Naive thymus-derived CD4-positive, alpha-beta T cell (primary cell): ENCODE measurements around the gene CPNE1. TPM values are rescaled to one million over a fixed set of nuclear protein-coding genes. Genes with fewer than 3 reads are reported as not detected.

Source experiments
- ATAC-seq: fragments of 150-1000 bp; cut with Tn5 transposase; 2 replicates; pipeline ENCODE4 v1.10.0; 2021; ENCODE audit warnings: mild to moderate bottlenecking, moderate library complexity
- CTCF ChIA-PET: fragments of 350-600 bp; sonication (Branson Sonifier 250); formaldehyde crosslinking; loops from one replicate; lab custom pipeline; 2021; ENCODE audit warnings: antibody characterized with exemption; lab: Charles Lee
- POLR2A ChIA-PET: fragments of 350-600 bp; sonication (Branson Sonifier 250); formaldehyde crosslinking; loops from one replicate; lab custom pipeline; 2021; ENCODE audit warnings: antibody characterized with exemption, inconsistent platforms; lab: Charles Lee
- DNase-seq, 9 donors: peaks; one replicate each; pipeline versions ENCODE4 v3.0.0 to v3.0.0-alpha.2; 2020 to 2022; ENCODE audit warnings: mixed read lengths in 1 of 9
- H3K27ac ChIP-seq: one replicate; pipeline ENCODE4 v1.7.0; 2013; ENCODE audit warnings: mild to moderate bottlenecking, low read depth, low read length, moderate library complexity
- H3K27me3 ChIP-seq, 2 donors: one replicate each; pipeline ENCODE4 v1.7.0; 2013; ENCODE audit warnings: low read length in 2 of 2, mild to moderate bottlenecking in 2 of 2, moderate library complexity in 2 of 2; ENCODE audit not compliant: control insufficient read depth in 2 of 2, insufficient read depth in 2 of 2
- H3K36me3 ChIP-seq, 3 experiments: 1 replicate in 2 of 3; 2 replicates in 1 of 3; pipeline ENCODE4 v1.7.0; 2013; ENCODE audit warnings: low read length in 3 of 3, mild to moderate bottlenecking in 3 of 3, moderate library complexity in 1 of 3; ENCODE audit not compliant: insufficient read depth in 3 of 3, control insufficient read depth in 2 of 3
- H3K4me1 ChIP-seq, 2 donors: one replicate each; pipeline ENCODE4 v1.7.0; 2013; ENCODE audit warnings: low read length in 2 of 2, mild to moderate bottlenecking in 2 of 2, moderate library complexity in 1 of 2; ENCODE audit not compliant: control insufficient read depth in 2 of 2, insufficient read depth in 2 of 2
- H3K4me3 ChIP-seq: 2 replicates; pipeline ENCODE4 v1.7.0; 2013; ENCODE audit warnings: mild to moderate bottlenecking, low read length
- H3K9me3 ChIP-seq, 3 experiments: 1 replicate in 2 of 3; 2 replicates in 1 of 3; pipeline ENCODE4 v1.7.0; 2013; ENCODE audit warnings: low read length in 3 of 3; ENCODE audit not compliant: control insufficient read depth in 2 of 3
- H3K27ac Mint-ChIP-seq, 9 donors: one replicate each; pipeline ENCODE4 v1.8.0; 2020 to 2022; ENCODE audit warnings: mixed read lengths in 9 of 9, mild to moderate bottlenecking in 8 of 9, moderate library complexity in 5 of 9, inconsistent platforms in 2 of 9
- H3K27me3 Mint-ChIP-seq, 5 donors: one replicate each; pipeline ENCODE4 v1.8.0; 2021 to 2022; ENCODE audit warnings: mixed read lengths in 5 of 5, mild to moderate bottlenecking in 1 of 5
- H3K36me3 Mint-ChIP-seq, 5 donors: one replicate each; pipeline ENCODE4 v1.8.0; 2020 to 2022; ENCODE audit warnings: mixed read lengths in 5 of 5, mild to moderate bottlenecking in 3 of 5, inconsistent platforms in 1 of 5
- H3K4me1 Mint-ChIP-seq, 7 donors: one replicate each; pipeline ENCODE4 v1.8.0; 2020 to 2022; ENCODE audit warnings: mixed read lengths in 7 of 7, mild to moderate bottlenecking in 3 of 7, inconsistent platforms in 1 of 7
- H3K4me3 Mint-ChIP-seq, 10 donors: one replicate each; pipeline ENCODE4 v1.8.0; 2020 to 2022; ENCODE audit warnings: mild to moderate bottlenecking in 10 of 10, mixed read lengths in 10 of 10, moderate library complexity in 6 of 10, inconsistent platforms in 2 of 10
- H3K9me3 Mint-ChIP-seq, 11 donors: one replicate each; pipeline ENCODE4 v1.8.0; 2020 to 2022; ENCODE audit warnings: mixed read lengths in 11 of 11, mild to moderate bottlenecking in 4 of 11, inconsistent platforms in 1 of 11, moderate library complexity in 1 of 11
- intact Hi-C, 2 donors: fragments of 100-400 bp; cut with micrococcal nuclease; formaldehyde crosslinking; loops; one replicate each; pipeline ENCODE4 v1.15.1; 2023
- polyA plus RNA-seq, 2 donors: library from polyadenylated mRNA; unstranded; fragments of 300-500 nt; fragmentation: Illumina TruSeq; gene quantifications; one replicate each; pipeline ENCODE4 v1.2.3, GENCODE V29; 2021
- total RNA-seq, 6 experiments: library from RNA in 5 of 6; stranded (reverse) in 5 of 6; gene quantifications; 1 replicate in 5 of 6; 2 replicates in 1 of 6; pipeline ENCODE4 v1.2.3 and lab custom pipeline; 2021 to 2026

CPNE1 gene
- total and polyA plus RNA-seq, 7 experiments from 2014 or later, result 250 to 378 (median 305) TPM

DNA sequence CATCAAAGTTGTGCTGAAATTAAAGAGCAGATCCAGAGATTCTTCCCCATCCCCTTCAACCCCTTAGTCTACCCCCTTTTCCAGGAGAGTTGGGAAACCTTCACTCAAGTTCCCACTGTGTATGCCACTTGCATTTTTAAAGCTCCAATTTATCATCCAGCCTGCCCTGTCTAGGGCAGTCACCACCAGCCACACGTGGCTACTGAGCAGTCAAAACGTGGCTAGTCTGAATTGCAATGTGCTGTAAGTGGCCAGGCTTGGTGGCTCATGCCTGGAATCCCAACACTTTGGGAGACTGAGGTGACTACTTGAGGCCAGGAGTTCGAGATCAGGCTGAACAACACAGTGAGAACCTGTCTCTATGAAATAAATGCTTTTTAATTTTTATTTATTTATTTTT lies 87.9 kb downstream of the CPNE1 start:
- H3K4me1 ChIP-seq, result no peaks in the 10 kb centered on the region
- DNase-seq, result no peak
- peaks cover 0 to 6% (median 0%) of the 10 kb centered on the region in 5 donors for H3K27me3 Mint-ChIP-seq
- POLR2A ChIA-PET, result no interaction called here
- H3K27me3 ChIP-seq, result no peaks in the 10 kb centered on the region
- H3K36me3 ChIP-seq, result no peaks in the 10 kb centered on the region
- no peak for ATAC-seq
- peaks cover 0 to 9% (median 5%) of the 10 kb centered on the region in 5 donors for H3K36me3 Mint-ChIP-seq
- intact Hi-C loops, result no loop called here
- H3K9me3 Mint-ChIP-seq, result peaks cover 2 to 30% (median 11%) of the 10 kb centered on the region in 11 donors
- no peak overlapping the region for H3K27ac Mint-ChIP-seq
- CTCF ChIA-PET, result interaction anchor here (0.6 kb wide), 1 partner anchor 15 kb away, joined by 4 read pairs; no protein-coding TSS in a partner anchor
- no peak overlapping the region for H3K4me3 ChIP-seq
- H3K9me3 ChIP-seq, result peaks cover 0 to 4% (median 0%) of the 10 kb centered on the region in 3 experiments
- H3K4me1 Mint-ChIP-seq, result no peaks in the 10 kb centered on the region
- no peak overlapping the region for H3K4me3 Mint-ChIP-seq
- H3K27ac ChIP-seq, result no peak overlapping the region

Other genes starting within 250 kb of the CPNE1 start
- gene GDF5, start 226.7 kb downstream of the CPNE1 start, total RNA-seq, result under 1 TPM in 1 of 5 experiments, not detected in 4; 0.13 TPM
- not detected for gene GDF5, start 226.7 kb downstream of the CPNE1 start, polyA plus RNA-seq
- 10 to 100 TPM; 34.5 to 75.0 (median 70.7) TPM for gene CEP250, start 209.3 kb downstream of the CPNE1 start, total RNA-seq
- gene CEP250, start 209.3 kb downstream of the CPNE1 start, polyA plus RNA-seq, result 10 to 100 TPM in 1 of 2 donors, 1 to 10 TPM in 1; 7.7 to 19.0 TPM
- not detected for gene C20orf173, start 135.2 kb downstream of the CPNE1 start, total RNA-seq
- gene C20orf173, start 135.2 kb downstream of the CPNE1 start, polyA plus RNA-seq, result not detected
- gene ERGIC3, start 122.8 kb downstream of the CPNE1 start, total RNA-seq, result 100 to 1,000 TPM; 139 to 158 (median 148) TPM
- 100 to 1,000 TPM; 135 to 148 TPM for gene ERGIC3, start 122.8 kb downstream of the CPNE1 start, polyA plus RNA-seq
- gene SPAG4, start 49.1 kb downstream of the CPNE1 start, total RNA-seq, result 10 to 100 TPM in 2 of 5 experiments, 1 to 10 TPM in 2, under 1 TPM in 1; 0.35 to 25.0 (median 2.7) TPM
- not detected for gene SPAG4, start 49.1 kb downstream of the CPNE1 start, polyA plus RNA-seq
- 100 to 1,000 TPM in 4 of 5 experiments, 10 to 100 TPM in 1; 98.2 to 122 (median 114) TPM for gene RBM12, start within 50 bp of the CPNE1 start, total RNA-seq
- 10 to 100 TPM; 48.9 to 50.8 TPM for gene RBM12, start within 50 bp of the CPNE1 start, polyA plus RNA-seq
- 10 to 100 TPM; 18.2 to 41.1 (median 35.0) TPM for gene NFS1, start 34.5 kb upstream of the CPNE1 start, total RNA-seq
- 10 to 100 TPM in 1 of 2 donors, 1 to 10 TPM in 1; 9.7 to 27.7 TPM for gene NFS1, start 34.5 kb upstream of the CPNE1 start, polyA plus RNA-seq
- gene ROMO1, start 34.5 kb upstream of the CPNE1 start, total RNA-seq, result 10 to 100 TPM; 33.2 to 85.5 (median 38.5) TPM
- gene ROMO1, start 34.5 kb upstream of the CPNE1 start, polyA plus RNA-seq, result 100 to 1,000 TPM; 269 to 293 TPM
- gene RBM39, start 77.4 kb upstream of the CPNE1 start, total RNA-seq, result 1,000 to 10,000 TPM in 2 of 5 experiments, 100 to 1,000 TPM in 3; 372 to 1,041 (median 699) TPM
- gene RBM39, start 77.4 kb upstream of the CPNE1 start, polyA plus RNA-seq, result 100 to 1,000 TPM; 100 to 152 TPM
- gene PHF20, start 107.1 kb upstream of the CPNE1 start, total RNA-seq, result 100 to 1,000 TPM in 2 of 5 experiments, 10 to 100 TPM in 3; 57.5 to 157 (median 78.0) TPM
- 100 to 1,000 TPM in 1 of 2 donors, 10 to 100 TPM in 1; 99.9 to 138 TPM for gene PHF20, start 107.1 kb upstream of the CPNE1 start, polyA plus RNA-seq